ENCODE measurements around the gene DUSP15.

Gene DUSP15

GRCh38 chr20:31890646-31891045 lies 20.3 kb upstream of the DUSP15 start:
- no peak for DNase-seq

GRCh38 chr20:31883829-31884228 lies 13.5 kb upstream of the DUSP15 start:
- no peak for DNase-seq

DNA sequence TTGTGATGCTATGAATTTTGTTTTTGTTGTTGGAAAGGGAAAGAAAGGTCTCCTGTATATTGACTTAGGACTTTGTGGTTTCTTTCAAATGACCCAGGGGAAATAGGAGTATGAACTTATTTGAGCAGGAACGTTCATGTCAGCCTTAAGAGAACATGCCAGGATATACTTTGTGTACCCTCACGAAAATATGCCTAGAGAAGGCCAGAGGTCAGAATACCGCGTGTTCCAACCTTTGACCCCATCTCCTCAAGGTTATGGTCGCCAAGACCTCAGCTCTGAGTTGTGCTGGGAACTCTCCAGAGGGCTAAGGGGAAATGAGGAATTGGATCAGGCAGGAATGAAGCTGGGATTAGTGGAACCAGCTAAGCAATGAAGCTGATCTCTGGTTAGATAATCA lies 11.6 kb upstream of the DUSP15 start:
- DNase-seq: no peak

DNA sequence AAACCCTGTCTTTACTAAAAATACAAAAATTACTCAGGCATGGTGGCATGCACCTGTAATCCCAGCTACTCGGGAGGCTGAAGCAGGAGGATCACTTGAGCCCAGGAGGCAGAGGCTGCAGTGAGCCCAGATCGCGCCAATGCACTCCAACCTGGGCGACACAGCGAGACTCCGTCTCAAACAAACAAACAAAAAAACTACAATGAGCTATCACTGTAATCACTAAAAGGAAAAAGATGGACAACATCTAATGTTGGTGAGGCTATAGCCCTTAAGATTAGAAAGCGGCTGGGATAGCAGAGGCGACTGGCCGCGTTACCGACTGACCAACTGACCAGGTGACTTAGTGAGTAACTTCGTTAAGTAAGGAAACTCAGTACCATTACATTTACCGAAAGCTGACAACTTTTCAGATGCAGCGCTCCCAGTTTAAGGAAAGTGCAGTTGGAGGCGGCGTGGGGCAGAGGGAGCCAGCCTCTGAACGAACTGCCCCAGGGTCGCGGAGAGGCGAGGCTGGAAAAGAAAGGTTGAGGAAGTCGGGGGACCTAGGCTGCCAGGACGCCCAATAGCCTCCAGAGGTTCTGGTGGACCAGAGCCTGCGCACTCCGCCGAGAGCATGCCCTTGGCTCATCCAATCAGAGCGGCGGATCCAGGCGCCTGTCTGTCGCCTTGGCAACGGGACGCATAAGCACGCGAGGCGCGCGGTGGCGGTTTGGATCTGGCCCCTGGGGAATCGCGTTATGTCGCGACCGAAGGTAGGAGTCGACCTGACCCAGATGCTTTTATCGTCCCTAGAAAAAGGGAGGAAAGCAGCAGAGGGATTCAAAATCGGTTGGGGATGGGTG lies 9.0 kb upstream of the DUSP15 start:
- peak; percentile 59 for DNase-seq

- no peak for DNase-seq
Observed at GRCh38 chr20:31877684-31878083, 7.4 kb upstream of the DUSP15 start.

DNA sequence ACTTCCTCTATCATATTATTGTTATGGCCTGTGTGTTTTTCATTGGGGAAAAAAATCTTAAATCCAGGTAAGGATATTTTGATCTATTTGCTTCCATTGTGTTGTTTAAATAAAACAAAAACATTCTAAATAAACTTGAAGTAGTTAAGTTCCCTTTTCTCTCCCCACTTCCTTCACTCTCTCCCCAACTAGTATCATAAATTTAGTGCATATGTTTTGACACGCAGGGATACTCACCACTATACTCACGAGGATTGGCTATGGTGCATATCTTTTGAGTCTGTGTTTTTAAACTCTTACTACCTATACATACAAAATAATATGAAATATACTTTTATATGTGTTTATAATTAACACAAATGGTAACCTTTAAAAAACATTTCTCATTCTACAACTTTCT lies 5.3 kb upstream of the DUSP15 start:
- no peak for DNase-seq

DNA sequence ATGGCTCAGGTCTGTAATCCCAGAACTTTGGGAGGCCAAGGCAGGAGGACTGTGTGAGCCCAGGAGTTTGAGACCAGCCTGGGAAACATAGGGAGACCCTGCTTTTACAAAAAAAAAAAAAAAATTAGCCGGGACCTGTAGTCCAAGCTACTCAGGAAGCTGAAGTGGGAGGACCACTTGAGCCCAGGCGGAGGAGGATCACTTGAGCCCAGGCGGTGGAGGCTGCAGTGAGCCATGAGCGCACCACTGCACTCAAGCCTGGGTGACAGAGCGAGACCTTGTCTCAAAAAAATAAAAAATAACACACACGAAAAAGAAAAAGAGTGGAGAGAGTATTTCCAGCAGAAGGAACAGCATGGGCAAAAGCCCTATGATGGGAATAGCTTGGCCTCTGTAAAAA lies 2.1 kb upstream of the DUSP15 start:
- DNase-seq: no peak

- DNase-seq: no peak
Observed at GRCh38 chr20:31871618-31871954, 1.3 kb upstream of the DUSP15 start.

- no peak for DNase-seq
Observed at GRCh38 chr20:31870726-31871617, 645 bp upstream of the DUSP15 start.

GRCh38 chr20:31869673-31869941 lies 720 bp downstream of the DUSP15 start:
- DNase-seq: no peak

DNA sequence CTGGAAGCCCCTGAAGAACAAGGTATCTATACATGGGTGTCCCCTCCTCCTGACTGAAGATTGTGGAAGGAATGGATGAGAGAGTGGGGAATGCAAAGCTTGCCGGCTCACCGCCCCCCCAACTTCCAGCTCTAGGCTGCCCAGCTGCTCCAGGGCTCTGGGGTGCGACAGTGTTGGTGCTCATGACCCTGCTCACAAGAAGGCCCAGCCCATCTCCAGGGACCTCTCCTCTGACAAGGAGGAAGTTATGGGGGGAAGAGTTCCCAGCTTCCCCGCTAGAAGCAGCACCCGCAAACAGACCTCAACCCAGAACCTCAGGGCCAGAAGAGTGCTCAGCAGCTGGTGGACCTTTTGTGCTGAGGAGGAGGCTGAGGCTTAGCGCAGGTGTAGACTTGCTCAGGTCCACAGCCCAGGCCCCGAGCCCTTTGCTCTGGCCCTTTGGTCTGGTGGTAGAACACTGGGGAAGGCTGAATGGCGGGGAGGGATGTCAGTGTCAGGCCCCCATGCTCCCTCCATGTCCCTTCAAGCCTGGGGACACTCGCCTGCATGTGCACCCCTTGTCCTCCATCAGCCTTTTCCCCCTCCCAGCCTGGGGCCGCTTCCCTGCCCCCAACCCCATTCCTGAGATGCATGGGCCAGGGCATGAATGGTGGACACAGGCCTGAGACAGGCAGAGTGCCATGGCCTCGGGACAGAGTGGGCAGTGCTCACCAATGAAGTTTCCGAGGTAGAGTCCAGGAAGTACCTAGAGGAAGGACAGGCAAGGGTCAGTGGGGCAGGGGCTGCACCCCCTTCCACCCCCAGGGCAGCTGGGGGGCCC lies 1.3 kb downstream of the DUSP15 start:
- no peak for DNase-seq

DNA sequence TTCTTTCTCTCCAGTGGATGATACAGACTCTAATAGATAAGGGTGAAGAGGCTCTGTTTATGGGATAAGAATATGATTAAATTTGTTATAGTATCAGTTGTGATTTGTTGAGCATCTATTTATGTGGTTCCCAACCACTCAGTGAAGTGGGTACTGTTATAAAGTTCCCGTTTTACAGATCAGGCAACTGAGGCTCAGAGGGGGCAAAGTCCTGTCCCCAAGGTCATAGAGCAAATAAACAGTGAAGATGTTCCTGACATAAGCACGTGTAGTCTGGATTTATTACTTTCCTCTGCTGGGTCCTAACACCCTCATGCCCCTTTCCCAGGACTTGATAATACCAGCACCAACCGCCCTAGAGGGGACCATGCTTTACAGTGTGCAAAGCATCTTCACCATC lies 4.1 kb downstream of the DUSP15 start:
- DNase-seq: no peak

DNA sequence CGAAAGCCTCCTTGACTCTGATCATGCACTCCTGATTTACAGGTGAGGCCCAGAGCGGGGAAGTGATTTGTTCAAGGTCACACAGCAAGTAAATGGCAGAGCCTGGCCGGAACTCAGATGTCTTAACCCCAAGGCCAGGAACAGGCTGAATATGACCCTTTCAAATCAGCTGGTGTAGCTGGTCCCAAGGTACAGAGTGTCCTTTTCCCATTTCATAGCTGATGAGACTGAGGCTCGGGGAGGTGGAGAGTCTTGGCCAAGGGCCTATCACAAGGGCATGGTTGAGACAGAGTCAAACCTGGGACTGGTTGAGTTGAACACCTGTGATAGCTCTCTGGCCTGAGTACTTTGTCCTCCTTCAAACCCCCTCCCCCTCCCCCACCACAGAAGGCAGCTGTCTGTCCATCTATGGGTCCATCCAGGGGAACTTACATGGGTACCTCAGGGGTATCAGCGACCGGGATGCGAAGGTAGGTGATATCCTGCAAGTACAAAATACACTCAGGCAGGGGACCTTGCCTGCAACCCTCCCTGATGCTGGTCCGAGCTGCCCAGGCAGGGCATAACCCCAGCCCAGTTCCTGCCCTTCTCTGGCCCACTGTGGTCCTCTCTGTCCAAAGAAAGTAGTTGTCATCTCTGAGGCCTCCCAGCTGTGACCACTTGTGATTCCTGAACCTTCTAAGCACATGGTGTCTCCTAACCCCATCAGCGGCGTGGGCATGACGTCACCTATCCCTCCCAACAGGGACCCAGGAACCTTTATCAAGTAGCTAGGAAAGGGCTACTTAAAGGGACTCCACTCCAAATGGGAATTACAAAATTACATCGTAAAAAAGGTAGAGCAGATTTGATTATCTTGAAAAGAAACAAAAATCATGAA lies 5.6 kb downstream of the DUSP15 start:
- no peak for DNase-seq

GRCh38 chr20:31863296-31864085 lies 6.8 kb downstream of the DUSP15 start:
- no peak for DNase-seq

GRCh38 chr20:31862506-31862905 lies 7.8 kb downstream of the DUSP15 start:
- DNase-seq: no peak

GRCh38 chr20:31862157-31862470 lies 8.2 kb downstream of the DUSP15 start:
- no peak for DNase-seq

DNA sequence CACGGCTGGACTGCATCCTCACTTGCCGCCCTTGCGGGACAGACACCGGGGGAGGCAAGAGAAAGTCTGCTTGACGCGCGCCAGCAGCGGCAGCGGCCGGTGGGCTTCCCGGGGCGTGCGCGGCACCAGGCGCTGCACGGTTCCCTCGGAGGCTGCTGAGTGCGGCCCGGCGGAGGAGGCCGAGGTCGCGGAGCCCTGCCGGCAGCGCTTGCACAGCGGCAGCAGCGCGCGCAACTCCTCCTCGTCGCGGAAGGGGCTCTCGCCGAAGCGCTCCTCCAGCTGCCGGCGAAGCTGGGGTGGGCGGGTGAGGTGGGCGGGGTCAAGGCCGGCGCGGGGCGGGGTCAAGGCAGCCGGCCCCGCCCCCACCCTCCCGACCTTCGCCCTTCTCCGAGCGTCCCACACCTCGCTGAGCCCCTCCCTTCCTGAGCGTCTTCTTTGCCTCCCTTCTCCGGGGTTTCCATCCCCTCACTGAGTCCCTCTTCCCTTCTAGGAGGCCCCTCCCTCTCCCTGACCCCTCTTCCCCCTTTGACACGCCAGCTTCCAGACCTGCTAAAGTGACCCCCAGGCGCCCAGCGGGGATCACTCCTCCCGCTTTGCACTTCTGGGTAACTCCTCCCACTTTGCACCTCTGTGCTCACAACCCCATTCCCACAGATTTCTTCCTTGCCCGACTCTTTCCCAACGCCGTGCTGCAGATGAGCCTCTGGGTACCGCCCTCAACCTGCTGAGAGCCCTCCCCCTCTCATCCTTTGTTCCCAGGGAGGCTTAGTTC lies 8.8 kb downstream of the DUSP15 start:
- no peak for DNase-seq

GRCh38 chr20:31861135-31861384 lies 9.3 kb downstream of the DUSP15 start:
- DNase-seq: no peak

DNA sequence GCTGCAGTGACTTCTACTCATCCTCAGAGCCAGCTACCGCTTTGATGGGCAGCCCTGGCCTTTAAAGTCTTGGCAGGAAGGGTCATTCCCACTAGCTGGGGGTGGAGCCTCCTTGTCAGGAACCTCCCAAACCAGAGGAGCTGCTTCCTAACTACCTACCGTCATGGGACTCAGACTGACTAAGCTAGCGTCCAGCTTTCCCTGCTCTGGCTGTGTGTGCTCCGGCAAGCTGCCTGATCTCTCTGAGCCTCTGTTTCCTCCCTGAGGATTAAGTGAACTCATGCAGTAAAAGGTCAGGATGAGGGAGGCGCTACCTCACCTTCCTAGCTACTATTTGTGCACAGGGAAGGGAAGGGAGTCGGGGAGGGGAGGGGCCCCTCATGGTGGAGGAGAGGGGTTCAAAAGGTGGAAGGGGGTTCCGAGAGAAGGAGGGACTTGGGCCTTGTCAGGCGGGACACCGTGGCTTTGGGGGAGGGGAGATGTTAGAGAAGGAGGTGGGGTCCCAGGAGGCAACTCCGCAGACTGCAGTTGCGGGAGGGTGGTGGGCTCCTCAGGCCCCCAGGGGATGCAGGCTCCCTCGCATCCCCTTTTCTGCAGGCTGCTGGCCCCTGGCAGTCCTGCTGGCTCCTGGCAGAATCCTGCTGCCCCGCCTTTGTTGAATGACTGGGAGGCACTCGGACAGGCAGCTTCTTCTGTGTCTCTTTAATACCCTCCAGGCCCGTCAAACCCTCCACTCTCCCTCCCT lies 9.8 kb downstream of the DUSP15 start:
- no peak for DNase-seq

DNA sequence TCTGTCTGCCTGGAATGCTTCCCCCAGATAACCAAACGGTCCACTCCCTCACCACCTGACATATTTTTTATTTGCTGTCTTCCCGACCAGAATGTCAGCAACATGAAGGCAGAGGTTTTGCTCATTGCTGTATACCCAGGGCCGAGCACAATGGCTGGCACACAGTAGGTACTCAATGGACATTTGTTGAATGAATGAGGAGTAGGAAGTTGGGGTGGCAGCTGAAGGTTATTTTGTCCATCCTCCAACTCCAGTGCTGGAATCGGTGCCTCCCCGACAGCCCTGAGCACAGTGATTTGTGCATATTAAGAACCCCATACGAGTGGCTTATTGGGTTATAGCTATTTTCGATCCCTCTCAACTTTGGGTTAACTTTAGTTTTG lies 10.3 kb downstream of the DUSP15 start:
- no peak for DNase-seq
